HepG2 (cell line): ENCODE measurements around the gene GADD45GIP1. TPM values are rescaled to one million over a fixed set of nuclear protein-coding genes. Genes with fewer than 3 reads are reported as not detected.

ENCODE experiments used
- EED ChIP-seq: sonication (generic); formaldehyde crosslinking; IDR thresholded peaks from 2 replicates; pipeline ENCODE4 v1.5.0; 2020; ENCODE audit warnings: mild to moderate bottlenecking, missing genetic modification reagents
- NFE2L2 ChIP-seq: fragments of 150-350 bp; IDR thresholded peaks from 2 replicates; pipeline ENCODE4 v1.6.1; 2014; ENCODE audit warnings: low read length
- PAX8 ChIP-seq: sonication (generic); formaldehyde crosslinking; IDR thresholded peaks from 2 replicates; pipeline ENCODE4 v1.8.0; 2022; ENCODE audit warnings: mild to moderate bottlenecking, missing genetic modification reagents, borderline replicate concordance
- RXRA ChIP-seq: sonication (generic); formaldehyde crosslinking; IDR thresholded peaks from 2 replicates; pipeline ENCODE4 v1.5.1; 2020; ENCODE audit warnings: missing genetic modification reagents
- SAP130 ChIP-seq: IDR thresholded peaks from 2 replicates; pipeline ENCODE4 v1.6.1; 2016; ENCODE audit warnings: low read depth
- SIN3B ChIP-seq: fragments of 150-350 bp; IDR thresholded peaks from 2 replicates; pipeline ENCODE4 v1.6.1; 2014; ENCODE audit warnings: low read length
- SPEN ChIP-seq: sonication (generic); formaldehyde crosslinking; IDR thresholded peaks from 2 replicates; pipeline ENCODE4 v1.5.1; 2020; ENCODE audit warnings: low read depth, mild to moderate bottlenecking, missing genetic modification reagents
- TCF12 ChIP-seq, 2 experiments: fragments of 450-650 bp in 1 of 2; sonication (generic) in 1 of 2; formaldehyde crosslinking in 1 of 2; IDR thresholded peaks; 2 replicates each; pipeline versions ENCODE4 v1.6.1 to v1.8.0; 2017 to 2022; ENCODE audit warnings: antibody characterized with exemption in 1 of 2, mild to moderate bottlenecking in 1 of 2, missing genetic modification reagents in 1 of 2, moderate library complexity in 1 of 2
- ZMYM2 ChIP-seq: sonication (generic); formaldehyde crosslinking; IDR thresholded peaks from 2 replicates; pipeline ENCODE4 v1.8.0; 2022; ENCODE audit warnings: mild to moderate bottlenecking, missing genetic modification reagents
- ZNF124 ChIP-seq: sonication (generic); formaldehyde crosslinking; IDR thresholded peaks from 2 replicates; pipeline ENCODE4 v1.4.0; 2020; ENCODE audit warnings: missing genetic modification reagents
- ZNF207 ChIP-seq: fragments of 450-650 bp; IDR thresholded peaks from 2 replicates; pipeline ENCODE4 v1.6.1; 2016; ENCODE audit warnings: antibody characterized with exemption, borderline replicate concordance
- ZNF329 ChIP-seq: sonication (generic); formaldehyde crosslinking; IDR thresholded peaks from 2 replicates; pipeline ENCODE4 v1.9.0; 2021; ENCODE audit warnings: low read depth, mild to moderate bottlenecking, missing genetic modification reagents
- ZNF615 ChIP-seq: sonication (generic); formaldehyde crosslinking; IDR thresholded peaks from 2 replicates; pipeline ENCODE4 v1.5.0; 2020; ENCODE audit warnings: mild to moderate bottlenecking, missing genetic modification reagents, borderline replicate concordance
- ZNF747 ChIP-seq: sonication (generic); formaldehyde crosslinking; IDR thresholded peaks from 2 replicates; pipeline ENCODE4 v1.8.1; 2023; ENCODE audit warnings: missing genetic modification reagents, mild to moderate bottlenecking, borderline replicate concordance
- ZNF768 ChIP-seq: sonication (generic); formaldehyde crosslinking; IDR thresholded peaks from 2 replicates; pipeline ENCODE4 v1.4.0; 2020; ENCODE audit warnings: missing genetic modification reagents
- polyA plus RNA-seq, 8 experiments: library from polyadenylated mRNA; depleted of rRNA in 3 of 8; stranded (reverse) in 7 of 8; unstranded in 1 of 8; fragments of >200 nt; fragmentation: Illumina TruSeq in 4 of 8; extraction: Trizol in 4 of 8; gene quantifications; 2 replicates each; pipeline versions ENCODE4 v1.2.1 to v1.2.3, GENCODE V29; 2011 to 2016; ENCODE audit warnings: low read depth in 4 of 8, missing spikeins in 1 of 8, mixed read lengths in 1 of 8; ENCODE audit not compliant: insufficient read depth in 1 of 8
- total RNA-seq, 5 experiments: library from RNA; depleted of rRNA; stranded (reverse); fragments of >200 nt; fragmentation: Illumina TruSeq; extraction: Trizol; gene quantifications; 2 replicates each; pipeline ENCODE4 v1.2.3, GENCODE V29; 2016; ENCODE audit warnings: low read depth in 1 of 5
- TF ChIP-seq, protein P1 (sequence below): sonication (generic); formaldehyde crosslinking; IDR thresholded peaks from 2 replicates; pipeline ENCODE4 v1.4.0; 2020; ENCODE audit warnings: missing genetic modification reagents, borderline replicate concordance
- TF ChIP-seq, protein P2 (sequence below): sonication (generic); formaldehyde crosslinking; IDR thresholded peaks from 2 replicates; pipeline ENCODE4 v1.4.0; 2020; ENCODE audit warnings: missing genetic modification reagents, borderline replicate concordance
- TF ChIP-seq, protein P3 (sequence below): sonication (generic); formaldehyde crosslinking; IDR thresholded peaks from 2 replicates; pipeline ENCODE4 v1.5.1; 2020; ENCODE audit warnings: missing genetic modification reagents, mild to moderate bottlenecking, borderline replicate concordance
- TF ChIP-seq, protein P4 (sequence below): sonication (generic); formaldehyde crosslinking; IDR thresholded peaks from 2 replicates; pipeline ENCODE4 v1.4.0; 2020; ENCODE audit warnings: missing genetic modification reagents, borderline replicate concordance

Gene GADD45GIP1
- total and polyA plus RNA-seq, 2 of the 13 experiments (the other 11 are each of a cell fraction or from before 2014, with no cell fraction given): 24.6 to 30.7 TPM

DNA sequence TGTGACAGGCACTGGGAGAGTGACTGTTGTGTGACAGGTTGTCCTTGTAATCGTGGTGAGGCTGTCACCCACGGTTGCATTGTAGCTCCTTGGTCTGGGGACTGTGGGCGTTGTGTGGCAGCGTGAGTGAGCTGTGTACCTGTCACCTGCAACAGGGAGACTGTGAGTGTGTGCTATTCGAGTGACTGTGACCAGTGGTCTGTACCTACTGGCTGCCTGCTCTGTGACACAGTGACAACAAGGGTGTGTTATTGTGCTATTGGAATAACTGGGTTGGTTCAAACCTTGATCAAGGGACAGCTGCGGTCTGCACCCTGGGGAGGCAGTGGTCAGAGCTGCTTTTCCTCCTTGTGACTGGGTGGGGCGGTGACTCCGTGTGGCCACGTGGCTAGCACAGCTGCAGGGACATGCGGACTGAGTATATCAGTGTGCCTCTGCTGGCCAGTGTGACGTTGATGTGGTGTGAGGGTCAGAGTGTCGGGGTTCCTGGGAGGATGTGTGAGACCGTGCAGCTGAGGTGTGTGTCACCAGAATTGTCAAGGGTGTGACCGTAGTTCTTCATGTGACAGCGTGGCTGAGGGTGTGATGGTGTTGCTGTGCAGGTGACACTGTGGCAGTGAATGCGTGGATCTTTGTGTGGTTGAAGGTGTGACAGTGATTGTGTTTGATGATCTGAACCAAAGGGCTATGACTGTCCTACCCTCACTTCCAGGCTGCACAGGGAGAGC is 28.2 kb upstream of the GADD45GIP1 start (continued):
- TF ChIP-seq, protein P1, sequence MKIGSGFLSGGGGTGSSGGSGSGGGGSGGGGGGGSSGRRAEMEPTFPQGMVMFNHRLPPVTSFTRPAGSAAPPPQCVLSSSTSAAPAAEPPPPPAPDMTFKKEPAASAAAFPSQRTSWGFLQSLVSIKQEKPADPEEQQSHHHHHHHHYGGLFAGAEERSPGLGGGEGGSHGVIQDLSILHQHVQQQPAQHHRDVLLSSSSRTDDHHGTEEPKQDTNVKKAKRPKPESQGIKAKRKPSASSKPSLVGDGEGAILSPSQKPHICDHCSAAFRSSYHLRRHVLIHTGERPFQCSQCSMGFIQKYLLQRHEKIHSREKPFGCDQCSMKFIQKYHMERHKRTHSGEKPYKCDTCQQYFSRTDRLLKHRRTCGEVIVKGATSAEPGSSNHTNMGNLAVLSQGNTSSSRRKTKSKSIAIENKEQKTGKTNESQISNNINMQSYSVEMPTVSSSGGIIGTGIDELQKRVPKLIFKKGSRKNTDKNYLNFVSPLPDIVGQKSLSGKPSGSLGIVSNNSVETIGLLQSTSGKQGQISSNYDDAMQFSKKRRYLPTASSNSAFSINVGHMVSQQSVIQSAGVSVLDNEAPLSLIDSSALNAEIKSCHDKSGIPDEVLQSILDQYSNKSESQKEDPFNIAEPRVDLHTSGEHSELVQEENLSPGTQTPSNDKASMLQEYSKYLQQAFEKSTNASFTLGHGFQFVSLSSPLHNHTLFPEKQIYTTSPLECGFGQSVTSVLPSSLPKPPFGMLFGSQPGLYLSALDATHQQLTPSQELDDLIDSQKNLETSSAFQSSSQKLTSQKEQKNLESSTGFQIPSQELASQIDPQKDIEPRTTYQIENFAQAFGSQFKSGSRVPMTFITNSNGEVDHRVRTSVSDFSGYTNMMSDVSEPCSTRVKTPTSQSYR: no peak
- TF ChIP-seq PAX8 (CRISPR knock-in tag): no peak
- TF ChIP-seq ZNF207: no peak
- TF ChIP-seq ZNF329: no peak
- no peak for TF ChIP-seq ZMYM2 (CRISPR knock-in tag)
- TF ChIP-seq, protein P2, sequence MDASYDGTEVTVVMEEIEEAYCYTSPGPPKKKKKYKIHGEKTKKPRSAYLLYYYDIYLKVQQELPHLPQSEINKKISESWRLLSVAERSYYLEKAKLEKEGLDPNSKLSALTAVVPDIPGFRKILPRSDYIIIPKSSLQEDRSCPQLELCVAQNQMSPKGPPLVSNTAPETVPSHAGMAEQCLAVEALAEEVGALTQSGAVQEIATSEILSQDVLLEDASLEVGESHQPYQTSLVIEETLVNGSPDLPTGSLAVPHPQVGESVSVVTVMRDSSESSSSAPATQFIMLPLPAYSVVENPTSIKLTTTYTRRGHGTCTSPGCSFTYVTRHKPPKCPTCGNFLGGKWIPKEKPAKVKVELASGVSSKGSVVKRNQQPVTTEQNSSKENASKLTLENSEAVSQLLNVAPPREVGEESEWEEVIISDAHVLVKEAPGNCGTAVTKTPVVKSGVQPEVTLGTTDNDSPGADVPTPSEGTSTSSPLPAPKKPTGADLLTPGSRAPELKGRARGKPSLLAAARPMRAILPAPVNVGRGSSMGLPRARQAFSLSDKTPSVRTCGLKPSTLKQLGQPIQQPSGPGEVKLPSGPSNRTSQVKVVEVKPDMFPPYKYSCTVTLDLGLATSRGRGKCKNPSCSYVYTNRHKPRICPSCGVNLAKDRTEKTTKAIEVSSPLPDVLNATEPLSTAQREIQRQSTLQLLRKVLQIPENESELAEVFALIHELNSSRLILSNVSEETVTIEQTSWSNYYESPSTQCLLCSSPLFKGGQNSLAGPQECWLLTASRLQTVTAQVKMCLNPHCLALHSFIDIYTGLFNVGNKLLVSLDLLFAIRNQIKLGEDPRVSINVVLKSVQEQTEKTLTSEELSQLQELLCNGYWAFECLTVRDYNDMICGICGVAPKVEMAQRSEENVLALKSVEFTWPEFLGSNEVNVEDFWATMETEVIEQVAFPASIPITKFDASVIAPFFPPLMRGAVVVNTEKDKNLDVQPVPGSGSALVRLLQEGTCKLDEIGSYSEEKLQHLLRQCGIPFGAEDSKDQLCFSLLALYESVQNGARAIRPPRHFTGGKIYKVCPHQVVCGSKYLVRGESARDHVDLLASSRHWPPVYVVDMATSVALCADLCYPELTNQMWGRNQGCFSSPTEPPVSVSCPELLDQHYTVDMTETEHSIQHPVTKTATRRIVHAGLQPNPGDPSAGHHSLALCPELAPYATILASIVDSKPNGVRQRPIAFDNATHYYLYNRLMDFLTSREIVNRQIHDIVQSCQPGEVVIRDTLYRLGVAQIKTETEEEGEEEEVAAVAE (CRISPR knock-in tag): no peak
- TF ChIP-seq RXRA (CRISPR knock-in tag): no peak
- no peak for TF ChIP-seq EED (CRISPR knock-in tag)
- 0 out of 2 replicates have a peak, but pooled peaks have one; percentile 14 for TF ChIP-seq SPEN (CRISPR knock-in tag)
- TF ChIP-seq NFE2L2: no peak
- no peak for TF ChIP-seq ZNF747 (CRISPR knock-in tag)
- TF ChIP-seq ZNF615: no peak
- no peak for TF ChIP-seq ZNF124
- no peak for TF ChIP-seq ZNF768 (CRISPR knock-in tag)
- TF ChIP-seq SAP130: peak; percentile 95
- no peak for TF ChIP-seq SIN3B
- TF ChIP-seq, protein P3, sequence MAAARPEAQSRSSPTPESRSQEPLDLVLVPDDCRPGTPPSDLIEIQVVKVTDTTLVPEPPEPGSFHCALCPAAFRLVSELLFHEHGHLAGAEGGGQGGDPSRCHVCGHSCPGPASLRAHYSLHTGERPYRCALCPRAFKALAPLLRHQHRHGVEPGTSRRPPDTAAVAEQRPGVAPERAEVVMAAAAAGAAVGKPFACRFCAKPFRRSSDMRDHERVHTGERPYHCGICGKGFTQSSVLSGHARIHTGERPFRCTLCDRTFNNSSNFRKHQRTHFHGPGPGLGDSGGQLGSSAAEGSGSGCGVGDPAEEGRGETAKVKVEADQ (CRISPR knock-in tag): no peak
- TF ChIP-seq TCF12 (IDR thresholded peaks at IDR 0.05): no peak
- TF ChIP-seq TCF12 (CRISPR knock-in tag; IDR thresholded peaks at IDR 0.05): no peak
- TF ChIP-seq, protein P4, sequence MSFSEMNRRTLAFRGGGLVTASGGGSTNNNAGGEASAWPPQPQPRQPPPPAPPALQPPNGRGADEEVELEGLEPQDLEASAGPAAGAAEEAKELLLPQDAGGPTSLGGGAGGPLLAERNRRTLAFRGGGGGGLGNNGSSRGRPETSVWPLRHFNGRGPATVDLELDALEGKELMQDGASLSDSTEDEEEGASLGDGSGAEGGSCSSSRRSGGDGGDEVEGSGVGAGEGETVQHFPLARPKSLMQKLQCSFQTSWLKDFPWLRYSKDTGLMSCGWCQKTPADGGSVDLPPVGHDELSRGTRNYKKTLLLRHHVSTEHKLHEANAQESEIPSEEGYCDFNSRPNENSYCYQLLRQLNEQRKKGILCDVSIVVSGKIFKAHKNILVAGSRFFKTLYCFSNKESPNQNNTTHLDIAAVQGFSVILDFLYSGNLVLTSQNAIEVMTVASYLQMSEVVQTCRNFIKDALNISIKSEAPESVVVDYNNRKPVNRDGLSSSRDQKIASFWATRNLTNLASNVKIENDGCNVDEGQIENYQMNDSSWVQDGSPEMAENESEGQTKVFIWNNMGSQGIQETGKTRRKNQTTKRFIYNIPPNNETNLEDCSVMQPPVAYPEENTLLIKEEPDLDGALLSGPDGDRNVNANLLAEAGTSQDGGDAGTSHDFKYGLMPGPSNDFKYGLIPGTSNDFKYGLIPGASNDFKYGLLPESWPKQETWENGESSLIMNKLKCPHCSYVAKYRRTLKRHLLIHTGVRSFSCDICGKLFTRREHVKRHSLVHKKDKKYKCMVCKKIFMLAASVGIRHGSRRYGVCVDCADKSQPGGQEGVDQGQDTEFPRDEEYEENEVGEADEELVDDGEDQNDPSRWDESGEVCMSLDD (CRISPR knock-in tag): no peak
